Measurements from ENCODE around the gene VPS45. TPM values are rescaled to one million over a fixed set of nuclear protein-coding genes. Genes with fewer than 3 reads are reported as not detected.

VPS45 gene
- total RNA-seq, 6 experiments from 2014 or later, result 35.6 to 43.3 (median 37.1) TPM

DNA sequence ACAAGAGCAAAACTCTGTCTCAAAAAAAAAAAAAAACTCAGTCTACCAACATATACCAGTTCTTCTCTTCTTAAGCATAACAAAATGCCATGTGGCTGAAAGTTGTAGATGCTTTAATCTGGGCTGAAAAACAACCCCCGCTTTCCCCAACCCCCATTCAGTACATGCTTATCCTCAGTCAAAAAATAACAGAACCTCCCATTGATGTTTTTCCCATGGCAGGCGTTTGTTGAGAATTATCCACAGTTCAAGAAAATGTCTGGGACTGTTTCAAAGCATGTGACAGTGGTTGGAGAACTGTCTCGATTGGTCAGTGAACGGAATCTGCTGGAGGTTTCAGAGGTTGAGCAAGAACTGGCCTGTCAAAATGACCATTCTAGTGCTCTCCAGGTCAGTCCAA, 14.9 kb downstream of the VPS45 start:
- Mint-ChIP-seq H3K4me1 (ENCODE audit: low read depth) (peaks cover 24% of the 10 kb centered on the region), H3K9me3 (no peaks in the 10 kb centered on the region), H3K4me3 (no peak overlapping the region), H3K27me3 (ENCODE audit: insufficient read depth) (no peaks in the 10 kb centered on the region), H3K36me3 (ENCODE audit: low read depth) (peaks cover 18% of the 10 kb centered on the region; the same call in 1 of the 2 replicates), H3K27ac (no peak overlapping the region)
- no peak for TF ChIP-seq CTCF (IDR thresholded peaks at IDR 0.05)
- DNase-seq, result no peak

DNA sequence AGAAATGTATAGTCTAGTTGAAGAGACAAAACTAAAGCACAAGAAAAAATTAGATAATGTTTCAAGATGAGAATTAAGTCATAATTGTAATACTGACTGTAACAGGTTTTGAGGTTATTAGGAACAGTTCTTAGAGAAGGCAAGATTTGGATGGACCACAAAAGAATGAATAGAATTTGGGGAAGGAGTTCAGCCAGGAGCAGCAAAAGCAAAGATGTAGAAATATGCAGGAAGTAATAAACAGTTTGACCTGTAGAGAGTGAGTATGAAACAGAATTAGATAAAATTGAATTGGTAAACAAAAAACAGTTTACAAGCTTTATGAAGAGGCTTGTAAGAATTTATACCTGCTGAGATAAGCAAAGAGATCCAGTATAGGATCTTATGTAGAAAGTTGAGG, 16.3 kb downstream of the VPS45 start:
- H3K4me3 Mint-ChIP-seq, result no peak overlapping the region
- peak overlapping the region; percentile 58 for H3K27ac Mint-ChIP-seq
- H3K27me3 Mint-ChIP-seq (ENCODE audit: insufficient read depth), result no peaks in the 10 kb centered on the region
- TF ChIP-seq CTCF (IDR thresholded peaks at IDR 0.05), result no peak; the same call in 1 of the 2 replicates
- no peak for DNase-seq
- peaks cover 12% of the 10 kb centered on the region; the same call in 1 of the 2 replicates for H3K36me3 Mint-ChIP-seq (ENCODE audit: low read depth)
- peaks cover 24% of the 10 kb centered on the region for H3K4me1 Mint-ChIP-seq (ENCODE audit: low read depth)
- H3K9me3 Mint-ChIP-seq, result no peaks in the 10 kb centered on the region

- DNase-seq, result no peak
- H3K27ac Mint-ChIP-seq, result no peak overlapping the region
- H3K27me3 Mint-ChIP-seq (ENCODE audit: insufficient read depth), result no peaks in the 10 kb centered on the region
- H3K9me3 Mint-ChIP-seq, result no peaks in the 10 kb centered on the region
- H3K36me3 Mint-ChIP-seq (ENCODE audit: low read depth), result peaks cover 12% of the 10 kb centered on the region; the same call in 1 of the 2 replicates
- H3K4me1 Mint-ChIP-seq (ENCODE audit: low read depth), result peaks cover 24% of the 10 kb centered on the region
- H3K4me3 Mint-ChIP-seq, result no peak overlapping the region
- no peak for TF ChIP-seq CTCF (IDR thresholded peaks at IDR 0.05)
These were observed 17.8 kb downstream of the VPS45 start for GRCh38 chr1:150085406-150085805.

DNA sequence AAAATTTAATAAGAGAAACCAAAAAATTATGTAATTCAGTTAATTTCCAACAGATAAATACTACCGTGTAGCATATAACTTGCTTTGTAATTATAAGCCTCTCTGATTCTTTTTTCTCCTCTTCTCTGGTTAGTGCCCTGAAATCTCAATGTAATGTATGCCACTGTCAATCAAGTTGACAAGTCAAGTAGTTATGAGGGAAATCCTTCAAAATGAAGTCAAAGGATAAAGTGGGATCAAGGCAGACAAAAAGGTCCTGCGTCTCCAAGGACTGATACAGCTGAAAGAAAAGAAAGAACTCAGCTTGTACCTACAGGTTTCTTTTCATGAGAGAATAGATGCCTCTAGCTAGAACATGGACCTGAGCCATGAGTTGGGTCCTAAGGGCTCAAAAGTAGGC, 19.8 kb downstream of the VPS45 start:
- Mint-ChIP-seq H3K36me3 (ENCODE audit: low read depth) (peaks cover 12% of the 10 kb centered on the region; the same call in 1 of the 2 replicates), H3K9me3 (no peaks in the 10 kb centered on the region), H3K4me1 (ENCODE audit: low read depth) (peaks cover 24% of the 10 kb centered on the region), H3K4me3 (no peak overlapping the region), H3K27me3 (ENCODE audit: insufficient read depth) (no peaks in the 10 kb centered on the region), H3K27ac (no peak overlapping the region)
- no peak for TF ChIP-seq CTCF (IDR thresholded peaks at IDR 0.05)
- no peak for DNase-seq

GRCh38 chr1:150089846-150090520, 22.4 kb downstream of the VPS45 start:
- Mint-ChIP-seq H3K36me3 (ENCODE audit: low read depth) (peaks cover 4% of the 10 kb centered on the region; the same call in 1 of the 2 replicates), H3K4me3 (no peak overlapping the region), H3K27me3 (ENCODE audit: insufficient read depth) (no peaks in the 10 kb centered on the region), H3K4me1 (ENCODE audit: low read depth) (no peaks in the 10 kb centered on the region), H3K27ac (no peak overlapping the region; the same call in 1 of the 2 replicates), H3K9me3 (no peaks in the 10 kb centered on the region)
- no peak for TF ChIP-seq CTCF (IDR thresholded peaks at IDR 0.05)
- DNase-seq, result no peak

Data from HFFc6 (cell line).